H1 (cell line): ENCODE measurements around the gene SRRM3. TPM values are rescaled to one million over a fixed set of nuclear protein-coding genes. Genes with fewer than 3 reads are reported as not detected.
"Not testable (repeated sequence)": the region's sequence is repeated elsewhere in the genome, so short reads cannot be mapped to it uniquely, and the experiment has no call there.

Experiments used
- CTCF ChIA-PET: fragments of 300-600 bp; sonication (Branson Sonifier 250); formaldehyde crosslinking; loops from one replicate; lab custom pipeline; 2021; ENCODE audit not compliant: partially characterized antibody; lab: Charles Lee
- POLR2A ChIA-PET: fragments of 300-600 bp; sonication (Branson Sonifier 250); formaldehyde crosslinking; loops from one replicate; lab custom pipeline; 2021; ENCODE audit warnings: inconsistent platforms; ENCODE audit not compliant: partially characterized antibody; lab: Charles Lee
- DNase-seq, 2 experiments: peaks; one replicate each; pipeline versions ENCODE4 v3.0.0 to v3.0.0-alpha.2; 2010 to 2022; ENCODE audit warnings: low spot score in 2 of 2, low read depth in 1 of 2, mixed read lengths in 1 of 2
- FAIRE-seq: peaks from 2 replicates; lab custom pipeline; 2011; peaks lifted over from hg19 to GRCh38; lab: Jason Lieb, UNC
- H2AFZ ChIP-seq: 2 replicates; pipeline ENCODE4 v1.8.1; 2012; ENCODE audit warnings: low read length, inconsistent platforms
- H2AK5ac ChIP-seq: 2 replicates; pipeline ENCODE4 v1.6.1; 2013; ENCODE audit warnings: low read depth, low read length
- H2BK120ac ChIP-seq: replicated peaks from 2 replicates; pipeline ENCODE3; 2013; ENCODE audit warnings: low read depth, low read length, inconsistent platforms
- H2BK12ac ChIP-seq: 2 replicates; pipeline ENCODE4 v1.6.1; 2013; ENCODE audit warnings: low read depth, low read length
- H2BK15ac ChIP-seq: 2 replicates; pipeline ENCODE4 v1.6.1; 2013; ENCODE audit warnings: low read length
- H2BK20ac ChIP-seq: 2 replicates; pipeline ENCODE4 v1.6.1; 2013; ENCODE audit warnings: low read length
- H2BK5ac ChIP-seq: 2 replicates; pipeline ENCODE4 v1.6.1; 2013; ENCODE audit warnings: low read depth, low read length
- H3K14ac ChIP-seq: 2 replicates; pipeline ENCODE4 v1.6.1; 2013; ENCODE audit warnings: inconsistent platforms; ENCODE audit not compliant: insufficient read length
- H3K18ac ChIP-seq: 2 replicates; pipeline ENCODE4 v1.6.1; 2013; ENCODE audit warnings: low read length; ENCODE audit errors: extremely low read depth
- H3K23ac ChIP-seq: 2 replicates; pipeline ENCODE4 v1.6.1; 2013; ENCODE audit warnings: inconsistent platforms; ENCODE audit not compliant: insufficient read length
- H3K23me2 ChIP-seq: 2 replicates; pipeline ENCODE4 v1.6.1; 2013; ENCODE audit warnings: low read depth, low read length
- H3K27ac ChIP-seq: 2 replicates; pipeline ENCODE4 v1.6.1; 2011; ENCODE audit warnings: low read depth, low read length, inconsistent platforms
- H3K27me3 ChIP-seq, 4 experiments: replicated peaks in 1 of 4; 1 replicate in 1 of 4; 2 replicates in 3 of 4; pipeline versions ENCODE4 v1.6.1 to v1.8.1; 2011 to 2013; ENCODE audit warnings: low read length in 3 of 4, mild to moderate bottlenecking in 3 of 4, inconsistent platforms in 2 of 4, mixed read lengths in 2 of 4, moderate library complexity in 1 of 4; ENCODE audit not compliant: control insufficient read depth in 3 of 4, insufficient read depth in 3 of 4; ENCODE audit errors: extremely low read depth in 1 of 4
- H3K36me3 ChIP-seq, 4 experiments: 2 replicates each; pipeline versions ENCODE4 v1.6.1 to v1.8.1; 2011 to 2013; ENCODE audit warnings: mild to moderate bottlenecking in 4 of 4, low read length in 3 of 4, moderate library complexity in 2 of 4, control low read depth in 1 of 4, inconsistent platforms in 1 of 4; ENCODE audit not compliant: insufficient read depth in 4 of 4, control insufficient read depth in 2 of 4
- H3K4ac ChIP-seq: replicated peaks from 2 replicates; pipeline ENCODE3; 2013; ENCODE audit warnings: low read length, low read depth, mixed read lengths, inconsistent platforms; ENCODE audit not compliant: insufficient read length
- H3K4me1 ChIP-seq, 4 experiments: replicated peaks in 1 of 4; 1 replicate in 1 of 4; 2 replicates in 3 of 4; pipeline versions ENCODE4 v1.6.1 to v1.8.1; 2011 to 2013; ENCODE audit warnings: low read length in 3 of 4, inconsistent platforms in 2 of 4, mixed read lengths in 1 of 4; ENCODE audit not compliant: insufficient read depth in 4 of 4, control insufficient read depth in 3 of 4
- H3K4me2 ChIP-seq, 2 experiments: 2 replicates each; pipeline versions ENCODE4 v1.6.1 to v1.8.1; 2011 to 2013; ENCODE audit warnings: low read depth in 2 of 2, low read length in 2 of 2, control low read depth in 1 of 2, inconsistent platforms in 1 of 2, mild to moderate bottlenecking in 1 of 2; ENCODE audit not compliant: insufficient read depth in 1 of 2
- H3K4me3 ChIP-seq, 4 experiments: fragments of 200-600, 300-600 bp in 1 of 4; sonication (generic), shearing (Covaris generic), sonication (Bioruptor Twin) in 1 of 4; 2 replicates each; pipeline versions ENCODE4 v1.5.1 to v1.8.1; 2011 to 2016; ENCODE audit warnings: low read length in 4 of 4, low read depth in 3 of 4, control low read depth in 2 of 4, inconsistent platforms in 2 of 4, mild to moderate bottlenecking in 2 of 4, mixed read lengths in 1 of 4, moderate library complexity in 1 of 4; ENCODE audit not compliant: insufficient read depth in 2 of 4; ENCODE audit errors: extremely low read depth in 1 of 4
- H3K56ac ChIP-seq: replicated peaks from 2 replicates; pipeline ENCODE3; 2013; ENCODE audit warnings: low read depth, mild to moderate bottlenecking, mixed read lengths, low read length, inconsistent platforms; ENCODE audit not compliant: insufficient read length
- H3K79me1 ChIP-seq: 2 replicates; pipeline ENCODE4 v1.6.1; 2013; ENCODE audit warnings: low read depth, low read length, control low read depth
- H3K79me2 ChIP-seq, 2 experiments: 2 replicates each; pipeline versions ENCODE4 v1.6.1 to v1.8.1; 2012 to 2013; ENCODE audit warnings: low read length in 2 of 2, mild to moderate bottlenecking in 2 of 2, inconsistent platforms in 1 of 2; ENCODE audit not compliant: insufficient read depth in 2 of 2, control insufficient read depth in 1 of 2
- H3K9ac ChIP-seq, 4 experiments: replicated peaks in 1 of 4; 1 replicate in 1 of 4; 2 replicates in 3 of 4; pipeline versions ENCODE4 v1.6.1 to v1.8.1; 2011 to 2013; ENCODE audit warnings: low read depth in 3 of 4, low read length in 3 of 4, control low read depth in 2 of 4, mild to moderate bottlenecking in 2 of 4, moderate library complexity in 2 of 4, inconsistent platforms in 1 of 4; ENCODE audit errors: extremely low read depth in 1 of 4
- H3K9me3 ChIP-seq, 2 experiments: 2 replicates each; pipeline versions ENCODE4 v1.6.1 to v1.8.1; 2012 to 2013; ENCODE audit warnings: mild to moderate bottlenecking in 2 of 2, moderate library complexity in 2 of 2, control low read depth in 1 of 2, inconsistent platforms in 1 of 2, low read depth in 1 of 2, low read length in 1 of 2, mixed read lengths in 1 of 2; ENCODE audit not compliant: insufficient read depth in 2 of 2
- H4K20me1 ChIP-seq, 2 experiments: replicated peaks in 1 of 2; 2 replicates each; pipeline versions ENCODE3 to v1.8.1; 2011 to 2013; ENCODE audit warnings: inconsistent platforms in 2 of 2, low read length in 2 of 2, mild to moderate bottlenecking in 1 of 2; ENCODE audit not compliant: insufficient read depth in 2 of 2, control insufficient read depth in 1 of 2
- H4K5ac ChIP-seq: 2 replicates; pipeline ENCODE4 v1.6.1; 2013; ENCODE audit warnings: low read length, low read depth, mixed read lengths, inconsistent platforms; ENCODE audit not compliant: insufficient read length
- H4K8ac ChIP-seq: 2 replicates; pipeline ENCODE4 v1.8.0; 2013; ENCODE audit warnings: mild to moderate bottlenecking, moderate library complexity, low read length, inconsistent platforms; ENCODE audit not compliant: insufficient read depth; ENCODE audit errors: extremely low read depth
- H4K91ac ChIP-seq: replicated peaks from 2 replicates; pipeline ENCODE3; 2013; ENCODE audit warnings: low read length, mixed read lengths, inconsistent platforms; ENCODE audit not compliant: insufficient read length
- WGBS, 2 experiments: shearing (Covaris generic) in 1 of 2; methylation state at CpG; one replicate each; pipeline versions ENCODE4 v1.1.6 to v1.1.7; 2013 to 2015; ENCODE audit warnings: low lambda C conversion rate in 2 of 2, mixed read lengths in 2 of 2, inconsistent platforms in 1 of 2, low coverage in 1 of 2, missing lambda C conversion rate in 1 of 2; ENCODE audit not compliant: insufficient replicate concordance in 2 of 2, insufficient coverage in 1 of 2, insufficient read length in 1 of 2; ENCODE audit errors: extremely low coverage in 1 of 2, missing lambda C conversion rate in 1 of 2; 5-methylcytosine and 5-hydroxymethylcytosine counted together
- polyA plus RNA-seq, 7 experiments: library from polyadenylated mRNA; depleted of rRNA in 3 of 7; stranded (reverse) in 5 of 7; unstranded in 2 of 7; fragments of >200 nt in 5 of 7; fragments of 200-250 nt in 2 of 7; gene quantifications; 1 replicate in 5 of 7; 2 replicates in 1 of 7; 4 replicates in 1 of 7; pipeline versions ENCODE4 v1.2.1 to v1.2.3, GENCODE V29; 2011 to 2013; ENCODE audit warnings: missing spikeins in 2 of 7, mixed read lengths in 2 of 7
- total RNA-seq: library from RNA; stranded (reverse); fragmentation: NEBNext Ultra II Directional; extraction: Animal tissue kit (Norgen Biotek cat#: 25700); gene quantifications from 2 replicates; pipeline ENCODE4 v1.2.1, GENCODE V29; 2021

The SRRM3 gene
- total and polyA plus RNA-seq, 2 of the 8 experiments (the other 6 are each of a cell fraction or from before 2014, with no cell fraction given) = 10.4 to 17.4 TPM

DNA sequence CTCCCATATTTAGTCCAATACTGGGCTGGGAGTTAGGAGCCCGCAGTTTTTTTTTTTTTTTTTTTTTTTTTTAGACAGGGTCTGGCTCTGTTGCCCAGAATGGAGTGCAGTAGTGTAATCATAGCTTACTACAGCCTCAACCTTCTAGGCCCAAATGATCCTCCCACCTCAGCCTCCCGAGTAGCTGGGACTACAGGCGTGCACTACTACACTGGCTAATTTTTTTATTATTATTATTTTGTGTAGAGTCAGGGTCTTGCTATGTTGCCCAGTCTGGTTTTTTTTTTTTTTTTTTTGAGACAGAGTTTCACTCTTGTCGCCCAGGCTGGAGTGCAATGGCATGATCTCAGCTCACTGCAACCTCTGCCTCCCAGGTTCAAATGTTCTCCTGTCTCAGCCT lies 13.7 kb downstream of the SRRM3 start:
- FAIRE-seq, H3K23ac ChIP-seq, H3K56ac ChIP-seq, H2BK15ac ChIP-seq, H3K27me3 ChIP-seq, H4K8ac ChIP-seq, H3K79me1 ChIP-seq, H4K20me1 ChIP-seq, H3K4ac ChIP-seq, H4K5ac ChIP-seq, H2BK20ac ChIP-seq, H3K9ac ChIP-seq, H3K36me3 ChIP-seq, DNase-seq, H2AFZ ChIP-seq, H3K18ac ChIP-seq, H2AK5ac ChIP-seq, H2BK12ac ChIP-seq, H3K4me2 ChIP-seq, H3K9me3 ChIP-seq, H2BK120ac ChIP-seq, H4K91ac ChIP-seq, H3K23me2 ChIP-seq, H3K14ac ChIP-seq, H2BK5ac ChIP-seq, H3K4me3 ChIP-seq, H3K79me2 ChIP-seq, H3K27ac ChIP-seq, POLR2A ChIA-PET: not testable (repeated sequence)
- peaks cover 10 to 23% (median 12%) of the 10 kb centered on the region in 4 experiments for H3K4me1 ChIP-seq
- CTCF ChIA-PET = interaction anchor here (0.6 to 3.1 kb wide), 6 partner anchors 10 to 181 kb away, joined by 3 to 13 read pairs (median 4); partner anchors contain the start of gene SRRM3
- WGBS, 2 experiments = 89% methylated on average over 3 of the region's 4 CpGs; no CpG with 5 or more reads in 1 of the 2 experiments
